IMR-90 (cell line): Measurements from ENCODE around the gene ACVRL1. TPM values are rescaled to one million over a fixed set of nuclear protein-coding genes. Genes with fewer than 3 reads are reported as not detected.
A peak's percentile ranks its signal among the peaks of the same experiment; 100 is the strongest.

Experiments used
- ATAC-seq: fragments of 200-7000 bp; cut with Tn5 transposase; 2 replicates; pipeline ENCODE4 v1.9.1; 2020; ENCODE audit warnings: low read depth, mild to moderate bottlenecking, moderate library complexity
- BruUV-seq: library from RNA; stranded (reverse); fragments of 400-500 nt; replicated peaks from 2 replicates; lab custom pipeline; 2021; lab: Mats Ljungman, UMichigan
- CTCF ChIA-PET: fragments of 300-600 bp; formaldehyde crosslinking; extraction: SDS; loops from one replicate; lab custom pipeline; 2021; ENCODE audit warnings: antibody characterized with exemption; lab: Yijun Ruan, JAX
- POLR2A ChIA-PET: fragments of 300-600 bp; sonication (Branson Sonifier 250); formaldehyde crosslinking; loops from one replicate; lab custom pipeline; 2022; ENCODE audit warnings: antibody characterized with exemption; ENCODE audit not compliant: unreplicated experiment; lab: Charles Lee
- DNase-seq: peaks from one replicate; pipeline ENCODE4 v3.0.0; 2013
- H2AFZ ChIP-seq: replicated peaks from 2 replicates; pipeline ENCODE3; 2013; ENCODE audit warnings: low read length, mild to moderate bottlenecking; ENCODE audit not compliant: poor library complexity
- H2AK5ac ChIP-seq: 2 replicates; pipeline ENCODE4 v1.6.1; 2013; ENCODE audit warnings: low read depth, low read length, inconsistent platforms
- H2AK9ac ChIP-seq: replicated peaks from 2 replicates; pipeline ENCODE3; 2013; ENCODE audit warnings: mild to moderate bottlenecking, low read depth, low read length, moderate library complexity; ENCODE audit not compliant: poor library complexity
- H2BK120ac ChIP-seq: 2 replicates; pipeline ENCODE4 v1.6.1; 2013; ENCODE audit warnings: low read depth, low read length, inconsistent platforms
- H2BK15ac ChIP-seq: 3 replicates; pipeline ENCODE4 v1.6.1; 2013; ENCODE audit warnings: low read depth, low read length, inconsistent platforms
- H2BK20ac ChIP-seq: 2 replicates; pipeline ENCODE4 v1.6.1; 2013; ENCODE audit warnings: low read depth, mild to moderate bottlenecking, inconsistent platforms, low read length, moderate library complexity
- H2BK5ac ChIP-seq: 2 replicates; pipeline ENCODE4 v1.6.1; 2013; ENCODE audit warnings: mild to moderate bottlenecking, low read depth, low read length, inconsistent platforms; ENCODE audit not compliant: poor library complexity, severe bottlenecking
- H3K14ac ChIP-seq: replicated peaks from 2 replicates; pipeline ENCODE4 v1.6.1; 2013; ENCODE audit warnings: low read depth, low read length, inconsistent platforms
- H3K18ac ChIP-seq: 2 replicates; pipeline ENCODE4 v1.6.1; 2013; ENCODE audit warnings: low read depth, low read length, control low read depth
- H3K23ac ChIP-seq: 2 replicates; pipeline ENCODE4 v1.6.1; 2013; ENCODE audit warnings: low read depth, low read length, inconsistent platforms
- H3K27ac ChIP-seq: 2 replicates; pipeline ENCODE4 v1.5.1; 2013; ENCODE audit warnings: mild to moderate bottlenecking, control low read depth, low read length; ENCODE audit not compliant: insufficient read depth
- H3K27me3 ChIP-seq: 2 replicates; pipeline ENCODE4 v1.6.1; 2013; ENCODE audit warnings: low read length; ENCODE audit not compliant: control insufficient read depth, insufficient read depth
- H3K36me3 ChIP-seq: 2 replicates; pipeline ENCODE4 v1.6.1; 2013; ENCODE audit warnings: low read length, mixed read lengths; ENCODE audit not compliant: control insufficient read depth, insufficient read depth
- H3K4ac ChIP-seq: 2 replicates; pipeline ENCODE4 v1.6.1; 2013; ENCODE audit warnings: low read depth, low read length, inconsistent platforms
- H3K4me1 ChIP-seq: 2 replicates; pipeline ENCODE4 v1.6.1; 2013; ENCODE audit warnings: low read length, mixed read lengths; ENCODE audit not compliant: control insufficient read depth, insufficient read depth
- H3K4me2 ChIP-seq: 2 replicates; pipeline ENCODE4 v1.6.1; 2013; ENCODE audit warnings: low read depth, mild to moderate bottlenecking, control low read depth, low read length, moderate library complexity
- H3K4me3 ChIP-seq: 2 replicates; pipeline ENCODE4 v1.5.1; 2013; ENCODE audit warnings: low read depth, mild to moderate bottlenecking, control low read depth, low read length, moderate library complexity; ENCODE audit not compliant: insufficient read depth
- H3K56ac ChIP-seq: 2 replicates; pipeline ENCODE4 v1.6.1; 2013; ENCODE audit warnings: low read length, inconsistent platforms; ENCODE audit not compliant: insufficient read depth; ENCODE audit errors: extremely low read depth
- H3K79me1 ChIP-seq, 2 experiments: 2 replicates each; pipeline ENCODE4 v1.6.1; 2013; ENCODE audit warnings: low read length in 2 of 2, inconsistent platforms in 1 of 2, low read depth in 1 of 2
- H3K9ac ChIP-seq: 2 replicates; pipeline ENCODE4 v1.6.1; 2013; ENCODE audit warnings: low read depth, low read length, control low read depth
- H3K9me1 ChIP-seq: 2 replicates; pipeline ENCODE4 v1.6.1; 2013; ENCODE audit warnings: low read length, inconsistent platforms; ENCODE audit not compliant: insufficient read depth
- H3K9me3 ChIP-seq: 2 replicates; pipeline ENCODE4 v1.6.1; 2013; ENCODE audit warnings: low read length; ENCODE audit not compliant: control insufficient read depth, insufficient read depth
- H4K20me1 ChIP-seq: 2 replicates; pipeline ENCODE4 v1.6.1; 2013; ENCODE audit warnings: low read length, inconsistent platforms; ENCODE audit not compliant: insufficient read depth
- H4K5ac ChIP-seq: 2 replicates; pipeline ENCODE4 v1.6.1; 2013; ENCODE audit warnings: mild to moderate bottlenecking, low read depth, low read length, control low read depth
- H4K8ac ChIP-seq, 2 experiments: 2 replicates each; pipeline ENCODE4 v1.6.1; 2013; ENCODE audit warnings: low read depth in 2 of 2, low read length in 2 of 2, control low read depth in 1 of 2, inconsistent platforms in 1 of 2
- H4K91ac ChIP-seq: 2 replicates; pipeline ENCODE4 v1.6.1; 2013; ENCODE audit warnings: low read depth, low read length, inconsistent platforms; ENCODE audit not compliant: insufficient read depth
- BHLHE40 ChIP-seq: fragments of 150-350 bp; IDR thresholded peaks from 2 replicates; pipeline ENCODE4 v1.6.1; 2016; ENCODE audit warnings: mild to moderate bottlenecking, low read depth, low read length
- CEBPB ChIP-seq: IDR thresholded peaks from 2 replicates; pipeline ENCODE4 v1.6.1; 2012; ENCODE audit warnings: low read depth, low read length, improper control_type of control experiment
- CHD1 ChIP-seq: IDR thresholded peaks from 2 replicates; pipeline ENCODE4 v1.6.1; 2012; ENCODE audit warnings: low read depth, low read length, improper control_type of control experiment
- FOS ChIP-seq: fragments of 150-350 bp; IDR thresholded peaks from 2 replicates; pipeline ENCODE4 v1.6.1; 2016; ENCODE audit warnings: low read depth, low read length
- MAFK ChIP-seq: IDR thresholded peaks from 2 replicates; pipeline ENCODE4 v1.6.1; 2012; ENCODE audit warnings: low read depth, low read length, improper control_type of control experiment
- MAZ ChIP-seq: IDR thresholded peaks from 2 replicates; pipeline ENCODE4 v1.6.1; 2012; ENCODE audit warnings: low read depth, mild to moderate bottlenecking, low read length, improper control_type of control experiment, moderate library complexity, borderline replicate concordance
- MXI1 ChIP-seq: IDR thresholded peaks from 2 replicates; pipeline ENCODE4 v1.6.1; 2012; ENCODE audit warnings: low read depth, mild to moderate bottlenecking, low read length, moderate library complexity, borderline replicate concordance
- NFE2L2 ChIP-seq: fragments of 150-350 bp; IDR thresholded peaks from 2 replicates; pipeline ENCODE4 v1.6.1; 2016; ENCODE audit warnings: low read depth, mild to moderate bottlenecking, low read length
- POLR2A ChIP-seq: IDR thresholded peaks from 2 replicates; pipeline ENCODE4 v1.6.1; 2012; ENCODE audit warnings: mild to moderate bottlenecking, low read depth, low read length
- RAD21 ChIP-seq: IDR thresholded peaks from 2 replicates; pipeline ENCODE4 v1.6.1; 2012; ENCODE audit warnings: low read length, improper control_type of control experiment
- RCOR1 ChIP-seq: IDR thresholded peaks from 2 replicates; pipeline ENCODE4 v1.6.1; 2012; ENCODE audit warnings: mild to moderate bottlenecking, low read length, improper control_type of control experiment; ENCODE audit not compliant: insufficient replicate concordance
- RFX5 ChIP-seq: IDR thresholded peaks from 2 replicates; pipeline ENCODE4 v1.8.0; 2012; ENCODE audit warnings: low read depth, mild to moderate bottlenecking, low read length, moderate library complexity
- SMC3 ChIP-seq: fragments of 150-350 bp; IDR thresholded peaks from 2 replicates; pipeline ENCODE4 v1.6.1; 2016; ENCODE audit warnings: low read depth, mild to moderate bottlenecking, antibody characterized with exemption, low read length, moderate library complexity
- WGBS, 2 experiments: methylation state at CpG; one replicate each; pipeline versions ENCODE4 v1.1.5 to v1.1.7; 2013; ENCODE audit warnings: missing lambda C conversion rate in 2 of 2; ENCODE audit not compliant: insufficient read length in 1 of 2; ENCODE audit errors: extremely low coverage in 2 of 2; 5-methylcytosine and 5-hydroxymethylcytosine counted together
- dilution Hi-C: fragments of 300-500 bp; cut with HindIII; formaldehyde crosslinking; loops from one replicate; pipeline ENCODE4 v1.14.3; 2018; ENCODE audit warnings: low sequenced_read_pairs; ENCODE audit not compliant: unreplicated experiment
- in situ Hi-C: fragments of 300-500 bp; cut with MboI; formaldehyde crosslinking; loops from 3 replicates; pipeline ENCODE4 v1.14.3; 2019; ENCODE audit warnings: low sequenced_read_pairs, inconsistent platforms, mixed read lengths
- intact Hi-C: fragments of 100-400 bp; cut with micrococcal nuclease; formaldehyde crosslinking; loops from 2 replicates; pipeline ENCODE4 v1.10.0; 2022
- polyA plus RNA-seq, 3 experiments: library from polyadenylated mRNA; depleted of rRNA; stranded (reverse); fragments of >200 nt; gene quantifications; 2 replicates each; pipeline ENCODE4 v1.2.3, GENCODE V29; 2012; ENCODE audit warnings: low replicate concordance in 1 of 3
- total RNA-seq: library from RNA; depleted of rRNA; stranded (reverse); fragments of >200 nt; gene quantifications from 2 replicates; pipeline ENCODE4 v1.2.3, GENCODE V29; 2012
- TF ChIP-seq, protein P1 (sequence below): fragments of 150-350 bp; IDR thresholded peaks from 2 replicates; pipeline ENCODE4 v1.6.1; 2017; ENCODE audit warnings: mild to moderate bottlenecking, antibody characterized with exemption, low read length, low read depth
- TF ChIP-seq, protein P2 (sequence below): conservative IDR thresholded peaks from 2 replicates; pipeline ENCODE4 v1.5.1; 2012; ENCODE audit warnings: mild to moderate bottlenecking, low read depth, low read length, improper control_type of control experiment
- TF ChIP-seq, protein P3 (sequence below): fragments of 150-350 bp; IDR thresholded peaks from 2 replicates; pipeline ENCODE4 v1.6.1; 2016; ENCODE audit warnings: low read depth, mild to moderate bottlenecking, low read length, moderate library complexity, borderline replicate concordance

Gene ACVRL1
- total and polyA plus RNA-seq, 2 of the 4 experiments (the other 2 are of a cell fraction): 6.4 to 7.5 TPM

DNA sequence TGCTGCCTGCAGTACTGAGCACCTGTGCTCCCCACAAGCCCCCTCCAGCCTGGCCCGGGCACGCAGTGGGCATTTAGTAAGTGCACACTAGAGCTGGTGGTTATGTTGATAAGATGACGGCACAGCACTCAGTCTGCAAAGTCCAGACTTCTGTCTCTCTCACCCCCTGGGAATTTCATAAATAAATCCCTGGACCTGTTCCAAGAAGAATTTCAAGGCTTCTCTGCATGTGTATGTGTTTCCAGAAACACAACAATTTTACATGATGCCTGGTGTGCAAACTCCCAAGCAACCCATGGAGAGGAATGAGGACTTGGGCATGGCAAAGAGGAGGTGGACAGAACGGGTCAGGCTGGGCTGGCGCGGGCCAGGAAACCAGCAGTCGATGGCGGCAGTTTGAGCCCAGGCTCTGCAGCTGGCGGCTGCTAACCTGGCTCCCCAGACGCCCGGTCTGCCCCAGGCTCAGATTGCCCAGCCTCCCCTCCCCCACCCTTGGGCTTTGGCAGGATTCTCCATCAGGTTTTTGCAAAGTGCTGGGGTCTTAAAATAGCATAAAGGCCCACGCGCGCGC, 33.8 kb downstream of the ACVRL1 start:
- Histone ChIP-seq H3K4me3 (no peak overlapping the region), H2BK20ac (no peak overlapping the region), H3K79me1 (no peaks in the 10 kb centered on the region), H3K18ac (no peak overlapping the region), H2AFZ (peak overlapping the region; percentile 24), H2AK9ac (no peak overlapping the region), H3K4me1 (peaks cover 8% of the 10 kb centered on the region; the same call in 1 of the 2 replicates), H3K27ac (no peak overlapping the region), H2BK120ac (no peak overlapping the region), H4K20me1 (no peaks in the 10 kb centered on the region), H3K9me1 (peaks cover 14% of the 10 kb centered on the region), H2BK15ac (no peak overlapping the region), H4K91ac (no peak overlapping the region), H3K14ac (no peak overlapping the region), H2BK5ac (no peak overlapping the region), H3K9ac (no peak overlapping the region), H4K5ac (no peak overlapping the region), H4K8ac (no peak overlapping the region), H3K4ac (no peak overlapping the region), H3K9me3 (peaks cover 10% of the 10 kb centered on the region), H2AK5ac (no peak overlapping the region), H3K23ac (no peak overlapping the region), H3K4me2 (peak overlapping the region; percentile 39), H3K36me3 (no peaks in the 10 kb centered on the region), H3K27me3 (0 out of 2 replicates have a peak, but pooled peaks cover 2% of the 10 kb centered on the region), H3K56ac (no peak overlapping the region)
- peak; percentile 77 for DNase-seq
- 0% methylated on average over 1 of the region's 15 CpGs; no CpG with 5 or more reads in 1 of the 2 experiments for WGBS, 2 experiments
- ChIA-PET POLR2A (no interaction called here), CTCF (no interaction called here)
- intact Hi-C loops: no loop called here
- TF ChIP-seq, protein P1, sequence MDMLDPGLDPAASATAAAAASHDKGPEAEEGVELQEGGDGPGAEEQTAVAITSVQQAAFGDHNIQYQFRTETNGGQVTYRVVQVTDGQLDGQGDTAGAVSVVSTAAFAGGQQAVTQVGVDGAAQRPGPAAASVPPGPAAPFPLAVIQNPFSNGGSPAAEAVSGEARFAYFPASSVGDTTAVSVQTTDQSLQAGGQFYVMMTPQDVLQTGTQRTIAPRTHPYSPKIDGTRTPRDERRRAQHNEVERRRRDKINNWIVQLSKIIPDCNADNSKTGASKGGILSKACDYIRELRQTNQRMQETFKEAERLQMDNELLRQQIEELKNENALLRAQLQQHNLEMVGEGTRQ: no peak
- TF ChIP-seq, protein P2, sequence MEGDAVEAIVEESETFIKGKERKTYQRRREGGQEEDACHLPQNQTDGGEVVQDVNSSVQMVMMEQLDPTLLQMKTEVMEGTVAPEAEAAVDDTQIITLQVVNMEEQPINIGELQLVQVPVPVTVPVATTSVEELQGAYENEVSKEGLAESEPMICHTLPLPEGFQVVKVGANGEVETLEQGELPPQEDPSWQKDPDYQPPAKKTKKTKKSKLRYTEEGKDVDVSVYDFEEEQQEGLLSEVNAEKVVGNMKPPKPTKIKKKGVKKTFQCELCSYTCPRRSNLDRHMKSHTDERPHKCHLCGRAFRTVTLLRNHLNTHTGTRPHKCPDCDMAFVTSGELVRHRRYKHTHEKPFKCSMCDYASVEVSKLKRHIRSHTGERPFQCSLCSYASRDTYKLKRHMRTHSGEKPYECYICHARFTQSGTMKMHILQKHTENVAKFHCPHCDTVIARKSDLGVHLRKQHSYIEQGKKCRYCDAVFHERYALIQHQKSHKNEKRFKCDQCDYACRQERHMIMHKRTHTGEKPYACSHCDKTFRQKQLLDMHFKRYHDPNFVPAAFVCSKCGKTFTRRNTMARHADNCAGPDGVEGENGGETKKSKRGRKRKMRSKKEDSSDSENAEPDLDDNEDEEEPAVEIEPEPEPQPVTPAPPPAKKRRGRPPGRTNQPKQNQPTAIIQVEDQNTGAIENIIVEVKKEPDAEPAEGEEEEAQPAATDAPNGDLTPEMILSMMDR: no peak
- TF ChIP-seq RFX5 (no peak), CEBPB (no peak), POLR2A (no peak), MXI1 (no peak), SMC3 (no peak), RAD21 (no peak), MAZ (no peak), NFE2L2 (no peak), MAFK (no peak), CHD1 (no peak), BHLHE40 (no peak), FOS (no peak), RCOR1 (no peak)
- TF ChIP-seq, protein P3, sequence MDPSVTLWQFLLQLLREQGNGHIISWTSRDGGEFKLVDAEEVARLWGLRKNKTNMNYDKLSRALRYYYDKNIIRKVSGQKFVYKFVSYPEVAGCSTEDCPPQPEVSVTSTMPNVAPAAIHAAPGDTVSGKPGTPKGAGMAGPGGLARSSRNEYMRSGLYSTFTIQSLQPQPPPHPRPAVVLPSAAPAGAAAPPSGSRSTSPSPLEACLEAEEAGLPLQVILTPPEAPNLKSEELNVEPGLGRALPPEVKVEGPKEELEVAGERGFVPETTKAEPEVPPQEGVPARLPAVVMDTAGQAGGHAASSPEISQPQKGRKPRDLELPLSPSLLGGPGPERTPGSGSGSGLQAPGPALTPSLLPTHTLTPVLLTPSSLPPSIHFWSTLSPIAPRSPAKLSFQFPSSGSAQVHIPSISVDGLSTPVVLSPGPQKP: no peak
- ATAC-seq: peak; percentile 88
- no TSS peak for BruUV-seq
- dilution Hi-C loops: no loop called here
- in situ Hi-C loops: no loop called here
